ENCODE data around the gene SARM1.

Gene SARM1

DNA sequence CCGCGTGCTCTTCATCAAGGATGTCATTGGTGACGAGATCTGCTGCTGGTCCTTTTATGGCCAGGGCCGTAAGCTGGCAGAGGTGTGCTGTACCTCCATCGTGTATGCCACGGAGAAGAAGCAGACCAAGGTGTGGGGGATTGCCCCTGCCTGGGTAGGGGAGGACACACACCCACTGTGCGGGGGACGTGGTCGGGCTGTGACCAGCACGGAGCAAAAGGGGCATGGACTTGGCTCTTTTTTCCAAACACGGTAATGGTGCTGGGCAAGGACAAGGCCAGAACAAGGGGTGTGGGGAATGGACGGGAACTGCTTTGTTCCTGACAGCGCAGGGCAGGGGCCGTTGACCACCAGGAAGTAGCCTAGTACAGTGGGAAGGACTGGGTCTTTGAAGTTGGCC lies 29.2 kb upstream of the SARM1 start:
- DNase-seq: no peak

DNA sequence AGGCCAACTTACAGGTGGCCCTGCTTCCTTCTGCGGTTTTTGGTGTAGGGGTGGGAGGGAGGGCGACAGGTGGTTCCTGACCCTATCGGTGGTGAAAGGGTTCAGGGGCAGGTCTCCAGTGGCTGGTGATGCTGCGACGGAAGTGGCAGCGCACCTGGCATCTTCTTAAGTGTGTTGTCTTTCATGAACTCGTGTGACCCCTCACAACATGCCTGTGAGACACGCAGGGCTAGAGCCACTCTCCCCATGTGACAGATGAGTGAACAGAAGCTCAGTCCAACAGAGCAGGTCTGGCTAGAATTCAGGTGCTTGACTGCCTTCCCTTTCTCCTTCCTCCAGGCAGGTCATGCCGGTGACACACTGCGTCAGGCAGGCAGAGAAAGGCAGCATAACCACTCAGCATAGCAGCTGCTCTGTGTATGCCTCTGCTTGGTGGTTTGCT lies 28.0 kb upstream of the SARM1 start:
- no peak for DNase-seq

DNA sequence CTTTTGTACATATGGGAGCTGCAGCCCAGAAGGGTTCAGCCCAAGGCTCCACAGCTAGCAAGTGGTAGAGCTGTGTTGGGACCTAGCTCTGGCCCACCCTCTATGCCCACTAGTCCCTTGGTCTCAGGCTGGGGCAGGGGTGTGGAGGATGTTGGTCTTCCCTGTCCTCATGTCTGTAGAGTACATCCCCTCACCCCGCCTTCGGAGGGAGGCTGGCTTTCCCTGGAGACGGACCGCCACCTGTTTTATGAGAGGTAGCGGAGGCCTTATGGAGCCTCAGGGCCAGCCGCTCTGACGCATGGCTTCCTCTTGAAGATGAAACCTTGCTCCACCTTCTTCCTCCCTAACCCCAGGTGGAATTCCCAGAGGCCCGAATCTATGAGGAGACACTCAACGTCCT lies 27.5 kb upstream of the SARM1 start:
- DNase-seq: no peak

DNA sequence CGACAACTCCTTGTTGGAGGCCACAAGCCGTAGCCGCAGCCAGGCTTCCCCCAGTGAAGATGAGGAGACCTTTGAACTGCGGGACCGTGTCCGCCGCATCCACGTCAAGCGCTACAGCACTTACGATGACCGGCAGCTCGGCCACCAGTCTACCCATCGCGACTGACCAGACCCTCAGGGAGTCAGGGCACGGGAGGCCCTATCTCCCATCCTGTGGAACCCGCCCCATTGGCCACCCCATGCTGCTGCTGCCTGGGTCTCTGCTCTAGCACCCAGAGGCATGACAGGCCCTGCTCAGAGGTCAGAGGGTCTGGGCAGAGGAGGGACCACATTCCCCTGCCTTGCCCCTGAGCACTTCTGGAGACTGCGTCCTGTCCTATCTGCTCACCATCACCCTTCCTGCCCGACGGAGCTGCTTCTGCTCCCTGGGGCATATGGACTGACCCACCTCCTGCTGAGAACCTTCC lies 27.0 kb upstream of the SARM1 start:
- DNase-seq: no peak

DNA sequence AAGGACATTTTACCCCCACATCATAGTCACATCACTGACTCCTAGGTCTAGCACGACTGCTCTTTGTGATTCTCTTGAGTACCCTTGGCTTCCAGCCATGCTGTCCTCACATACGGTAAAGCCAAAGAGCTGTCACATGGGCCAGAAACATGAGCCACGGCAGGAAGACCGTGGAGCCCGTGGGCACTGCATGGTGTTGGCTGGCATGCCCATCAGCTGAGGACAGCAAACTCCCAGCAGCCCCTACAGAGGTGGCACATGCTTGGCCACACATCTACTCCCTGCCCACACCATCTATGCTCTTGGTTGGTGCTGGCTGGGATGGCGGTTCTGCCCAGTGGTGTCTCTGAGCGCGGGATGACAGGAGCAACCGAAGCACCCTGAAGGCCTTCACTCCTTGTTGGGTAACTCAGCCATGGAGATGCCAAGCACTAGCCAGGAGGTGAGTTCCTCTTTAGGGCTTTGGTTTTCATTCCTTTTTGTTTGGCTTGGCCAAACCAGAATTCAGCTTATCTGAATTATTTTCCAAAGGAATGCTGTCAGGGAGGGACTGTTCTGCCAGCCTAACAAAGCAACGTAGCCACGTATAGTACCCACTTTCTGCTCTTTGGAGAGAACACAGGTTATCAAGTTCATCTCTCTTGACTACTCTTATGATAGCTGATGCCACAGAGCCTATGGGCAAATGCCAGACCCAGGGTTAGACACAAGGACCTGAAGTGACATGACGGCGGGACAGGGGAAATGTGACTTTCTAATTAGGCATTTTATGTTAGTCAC lies 25.9 kb upstream of the SARM1 start:
- no peak for DNase-seq

DNA sequence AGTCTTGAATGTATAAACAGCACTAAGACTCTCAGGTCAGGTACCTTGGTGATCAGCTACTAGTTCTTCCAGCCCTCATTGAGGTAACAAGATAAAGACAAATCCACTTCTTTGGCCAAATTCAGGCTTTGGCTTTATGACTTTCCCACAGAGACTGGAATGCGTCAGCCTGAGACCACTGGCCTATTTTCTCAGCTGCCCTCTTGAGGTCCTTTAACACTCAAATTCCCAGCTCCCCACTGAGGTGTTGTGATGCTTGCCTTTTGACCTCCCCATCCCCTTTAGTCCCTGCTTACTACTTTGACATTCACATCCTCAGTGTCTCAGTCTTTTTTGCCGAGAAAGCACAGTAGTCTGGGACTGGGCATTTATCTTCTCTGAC lies 25.3 kb upstream of the SARM1 start:
- DNase-seq: no peak

DNA sequence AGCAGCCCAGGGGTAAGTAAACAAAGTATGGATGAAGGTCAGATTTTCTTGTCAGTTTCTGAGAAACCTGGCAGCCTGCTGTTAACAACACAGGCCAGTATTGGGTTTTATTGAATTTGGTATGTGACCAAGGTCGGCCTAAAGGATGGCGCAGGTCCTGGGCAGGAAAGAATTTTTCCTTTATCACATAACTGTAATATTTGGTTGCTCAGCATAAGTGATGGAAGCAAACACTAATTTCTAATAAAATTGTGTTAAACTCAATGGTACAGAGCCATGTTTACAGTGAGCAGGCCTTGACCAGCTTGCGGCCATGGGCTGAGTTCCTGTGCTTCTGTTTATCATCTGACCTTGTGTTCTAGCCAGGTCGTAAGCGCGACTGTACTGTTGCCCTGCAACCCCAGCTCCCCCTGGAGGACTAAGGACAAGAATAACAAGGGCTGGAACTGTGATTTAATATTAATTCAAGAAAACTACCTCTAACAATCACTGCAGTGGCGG lies 24.7 kb upstream of the SARM1 start:
- DNase-seq: no peak

DNA sequence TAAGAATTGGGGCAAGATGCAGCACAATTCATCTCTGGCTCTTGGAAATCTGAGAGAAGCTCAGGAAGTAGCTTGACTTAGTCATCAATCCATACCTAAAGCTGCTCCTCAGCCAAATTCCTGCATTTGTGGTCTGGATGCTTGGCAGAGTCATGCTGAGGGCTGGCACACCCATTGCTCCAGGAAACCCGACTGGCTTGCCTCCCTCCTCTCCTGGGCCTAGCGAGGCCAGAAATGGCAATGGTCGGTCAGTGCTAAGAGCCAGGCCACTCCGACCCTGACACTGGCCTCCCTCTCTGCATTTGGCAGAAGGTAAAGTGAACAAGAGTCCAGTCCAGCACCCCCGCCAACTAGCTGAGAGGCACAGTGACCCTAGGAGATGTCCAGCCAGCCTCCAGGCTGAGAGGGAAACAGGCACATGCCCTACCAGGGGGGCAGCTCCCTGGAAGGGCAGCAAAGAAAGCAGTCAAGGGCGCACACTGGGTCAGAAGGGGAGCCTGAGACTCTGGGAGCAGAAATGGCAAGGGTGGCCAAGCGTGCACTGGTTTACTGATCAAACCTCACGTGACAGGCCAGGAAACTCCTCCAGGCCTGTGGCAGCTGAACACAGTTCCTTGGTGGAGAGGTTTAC lies 24.1 kb upstream of the SARM1 start:
- DNase-seq: no peak

DNA sequence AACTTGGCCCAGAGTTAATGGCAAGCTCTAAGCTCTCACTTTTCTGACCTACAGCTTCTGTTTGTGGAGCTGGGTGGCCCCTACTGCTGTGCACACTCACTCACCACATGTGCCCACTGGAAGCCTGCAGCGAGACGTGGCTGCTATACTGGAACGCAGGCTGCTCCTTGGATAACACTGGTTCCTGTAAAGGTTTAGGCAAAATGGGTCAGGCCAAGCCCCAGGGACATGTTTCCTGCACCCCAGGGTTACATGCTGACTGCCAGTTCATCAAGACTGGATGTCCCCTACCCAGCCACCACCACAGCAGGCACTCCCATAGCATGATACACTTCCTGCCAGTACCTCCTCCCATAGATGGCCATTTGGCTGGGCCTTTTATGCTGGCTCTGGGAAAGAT lies 22.5 kb upstream of the SARM1 start:
- no peak for DNase-seq

DNA sequence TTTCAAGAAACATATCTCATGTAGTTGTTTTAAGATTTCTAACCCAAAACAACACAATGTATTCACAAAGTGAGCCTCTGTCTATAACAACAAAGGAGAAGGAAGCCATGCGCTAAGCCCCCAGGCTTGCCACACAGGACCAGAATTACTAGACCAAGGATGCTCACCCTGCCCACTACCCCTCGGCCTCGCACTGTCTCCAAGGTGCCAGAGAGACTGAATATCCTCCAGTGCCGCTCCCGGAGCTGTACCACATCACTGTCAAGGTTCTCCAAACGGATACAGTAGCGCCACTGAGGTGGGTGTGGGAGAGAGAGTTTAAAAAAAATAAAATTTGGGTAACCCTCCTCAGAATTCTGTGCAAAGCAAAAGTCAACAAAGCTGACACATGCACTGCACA lies 21.2 kb upstream of the SARM1 start:
- DNase-seq: no peak

DNA sequence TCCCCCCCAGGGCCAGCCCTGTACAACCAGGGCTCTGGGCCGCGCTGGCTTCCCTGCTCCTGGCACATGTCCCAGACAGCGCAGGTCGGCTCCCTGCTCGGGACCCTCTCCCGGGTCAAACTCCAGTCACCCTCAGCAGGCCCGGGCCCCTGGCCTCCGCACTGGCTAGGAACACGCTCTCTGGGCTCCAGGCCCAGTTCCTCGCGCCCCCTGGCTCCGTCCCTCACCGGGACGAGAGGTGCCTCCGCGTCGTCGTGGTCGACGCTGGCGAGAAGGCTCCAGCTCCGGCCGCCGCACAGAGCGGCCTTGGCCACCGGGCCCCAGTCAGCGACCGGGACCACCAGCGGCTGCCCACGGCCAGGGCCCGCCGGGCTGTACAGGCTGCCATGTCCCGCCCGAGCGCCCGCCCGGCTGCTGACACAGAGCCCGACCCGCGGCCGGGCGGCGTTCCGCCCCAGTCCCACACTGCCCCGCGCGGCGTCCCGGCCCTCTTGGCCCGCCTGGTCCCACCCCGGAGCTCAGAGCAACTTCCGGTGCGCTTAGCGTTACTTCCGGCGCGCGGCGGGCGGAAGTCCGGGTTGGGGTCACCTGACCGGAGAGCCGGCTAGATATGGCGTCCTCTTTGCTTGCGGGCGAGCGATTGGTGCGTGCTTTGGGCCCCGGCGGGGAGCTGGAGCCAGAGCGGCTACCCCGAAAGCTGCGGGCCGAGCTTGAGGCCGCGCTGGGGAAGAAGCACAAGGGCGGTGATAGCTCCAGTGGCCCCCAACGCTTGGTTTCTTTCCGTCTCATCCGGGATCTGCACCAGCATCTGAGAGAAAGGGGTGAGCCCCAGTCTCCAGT lies 14.2 kb upstream of the SARM1 start, which contains the start of gene POLDIP2:
POLDIP2 (minus strand) TSS at position 467 of the 840 bp plus-strand sequence; CDS start at position 388, 79 bp downstream.
- DNase-seq: peak; percentile 86 to 95 (median 93)

DNA sequence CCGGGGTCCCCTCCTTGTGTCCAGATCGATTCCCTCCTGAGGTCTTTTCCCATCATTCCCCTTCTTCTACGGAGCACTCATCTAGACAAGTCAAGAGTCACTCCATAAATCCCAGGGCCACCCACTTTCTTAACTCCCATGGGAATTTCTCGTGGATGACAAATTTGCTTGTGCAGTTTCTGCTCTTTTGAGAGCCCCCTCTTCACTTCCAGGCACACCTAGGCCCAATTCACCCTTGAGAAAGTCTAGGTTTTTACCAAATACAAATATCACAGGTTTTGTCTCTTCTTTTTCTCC lies 13.6 kb upstream of the SARM1 start:
- DNase-seq: no peak

DNA sequence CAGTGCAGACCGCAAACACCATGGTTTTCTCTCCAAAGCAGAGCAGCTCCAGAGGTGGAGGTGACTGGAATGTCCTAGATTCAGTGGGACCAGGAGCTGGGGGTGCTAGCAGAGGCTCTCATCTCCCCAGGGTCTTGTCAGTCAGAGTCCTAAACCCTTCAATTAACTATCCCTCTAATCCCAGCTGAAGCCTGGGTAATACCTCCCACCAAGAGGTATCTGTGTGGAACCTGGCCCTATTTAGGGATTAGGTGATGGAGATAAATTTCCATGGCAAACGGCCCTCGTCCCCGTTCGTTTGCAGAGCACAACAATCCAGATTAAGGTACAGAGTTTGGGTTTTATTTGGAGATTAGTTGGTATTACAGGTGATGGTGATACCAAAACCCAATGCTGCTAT lies 8.3 kb upstream of the SARM1 start:
- DNase-seq: no peak

DNA sequence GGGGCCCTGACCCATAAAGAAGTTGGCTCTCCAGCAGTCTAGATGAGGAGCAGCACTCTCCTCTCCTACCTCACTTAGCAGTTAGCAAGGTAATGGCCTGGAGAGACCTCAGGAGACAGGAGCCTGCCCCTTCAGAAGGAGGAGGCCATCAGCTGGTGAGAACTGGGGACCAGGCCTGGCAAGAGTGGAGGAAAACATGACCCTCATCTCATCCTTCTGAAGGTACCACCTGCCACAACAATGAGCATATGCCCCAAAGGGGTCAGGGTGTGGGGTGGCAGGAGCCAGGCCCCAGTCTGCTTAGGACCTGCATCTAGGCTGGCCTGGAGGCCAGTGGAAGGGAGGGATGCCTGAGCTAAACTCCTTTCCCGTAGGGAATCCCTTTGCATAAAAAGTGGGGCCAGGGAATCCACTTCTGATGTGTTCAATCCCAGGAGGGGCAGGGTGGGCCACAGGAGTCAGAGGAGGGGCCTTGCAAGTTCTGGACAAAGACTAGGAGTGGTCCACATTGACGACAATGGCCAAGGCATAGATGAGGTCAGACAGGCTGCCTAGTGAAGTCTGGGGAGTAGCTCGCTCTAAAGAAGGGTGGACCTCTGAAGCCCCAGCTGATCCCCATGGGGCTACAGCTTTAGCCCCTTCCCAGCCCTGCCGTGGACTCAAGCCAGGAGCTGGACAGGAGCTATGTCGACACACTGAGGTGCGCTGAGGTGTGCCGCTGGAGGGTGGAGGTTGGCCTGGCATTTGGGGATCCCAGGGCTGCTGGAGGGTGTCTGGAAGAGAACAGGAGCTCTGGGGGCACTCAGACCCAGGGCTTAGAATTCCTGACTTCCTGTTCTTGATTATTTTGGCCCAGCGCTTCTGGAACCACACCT lies 7.5 kb upstream of the SARM1 start:
- DNase-seq: no peak

DNA sequence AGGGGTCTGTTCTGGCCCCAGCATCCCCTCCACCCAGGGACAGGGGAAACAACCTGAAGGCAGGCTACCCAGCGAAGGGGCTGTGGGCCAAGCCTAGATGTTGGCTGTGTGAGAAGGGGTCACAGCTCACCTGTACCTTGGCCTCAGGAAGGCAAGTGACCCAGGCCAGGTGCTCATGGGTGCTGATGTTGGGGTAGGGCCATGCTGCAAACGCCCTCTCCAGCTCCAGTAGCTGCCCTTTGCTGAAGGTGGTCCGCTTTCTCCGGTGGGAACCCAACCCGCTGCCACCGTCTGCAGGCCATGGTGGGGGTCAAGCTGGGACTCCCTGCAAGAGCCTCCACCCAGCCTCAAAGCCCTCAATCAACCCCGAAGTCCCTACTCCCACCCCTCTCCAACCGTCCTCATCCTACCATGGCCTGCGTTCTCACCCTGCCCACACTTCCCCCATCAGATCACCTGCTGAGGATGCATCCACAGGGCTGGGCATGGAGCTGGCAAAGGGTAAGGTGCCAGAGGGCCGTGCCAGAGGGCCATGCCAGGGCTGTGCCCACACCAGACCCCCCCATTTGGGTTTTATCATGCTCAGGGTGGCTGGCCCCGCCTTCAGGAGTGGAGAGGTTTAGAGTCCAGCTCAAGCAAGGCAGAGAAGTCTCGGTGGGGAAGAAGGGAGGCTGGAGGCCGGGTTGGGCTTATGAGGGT lies 6.7 kb upstream of the SARM1 start, which contains the start of gene SEBOX:
SEBOX (minus strand) TSS at position 535 of the 699 bp plus-strand sequence; CDS start at position 487, 48 bp downstream.
- DNase-seq: no peak

DNA sequence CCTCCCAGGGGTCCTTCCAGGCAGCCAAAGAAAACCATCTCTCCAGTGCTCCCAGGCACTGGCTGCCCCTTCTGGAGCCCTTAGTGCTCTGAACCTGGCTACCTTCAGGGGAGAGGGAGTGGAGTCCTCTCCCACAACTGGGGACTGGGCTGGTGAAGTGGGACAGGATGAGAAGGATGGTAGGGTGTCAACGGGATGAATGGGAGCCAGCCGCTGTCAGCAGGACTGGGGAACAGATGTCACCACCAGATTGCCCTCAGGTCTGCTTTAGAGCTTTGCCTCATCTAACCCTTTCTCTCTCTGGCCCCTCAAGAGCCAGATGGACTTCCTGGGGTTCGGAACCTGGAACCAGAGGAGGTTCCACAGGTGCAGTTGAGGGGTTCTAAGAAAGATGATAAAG lies 6.0 kb upstream of the SARM1 start:
- DNase-seq: no peak

DNA sequence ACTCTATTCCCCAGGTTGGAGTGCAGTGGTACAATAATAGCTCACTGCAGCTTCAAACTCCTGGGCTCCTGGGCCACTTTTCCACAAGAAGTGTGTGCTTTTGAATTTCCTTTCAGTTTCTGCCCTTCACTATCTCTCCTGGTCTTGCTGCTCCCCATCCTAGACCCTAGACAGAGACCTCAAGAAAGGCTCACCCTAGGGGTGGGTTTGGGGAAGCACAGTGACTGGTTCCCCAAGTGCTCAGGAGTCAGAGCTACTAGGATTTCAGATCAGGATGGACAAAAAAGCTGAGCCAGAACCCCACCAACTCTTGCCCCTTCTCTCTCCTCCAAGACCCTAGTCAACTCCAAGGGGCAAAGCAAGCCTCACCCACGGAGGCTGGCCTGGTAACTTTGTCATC lies 4.9 kb upstream of the SARM1 start:
- no peak for DNase-seq

DNA sequence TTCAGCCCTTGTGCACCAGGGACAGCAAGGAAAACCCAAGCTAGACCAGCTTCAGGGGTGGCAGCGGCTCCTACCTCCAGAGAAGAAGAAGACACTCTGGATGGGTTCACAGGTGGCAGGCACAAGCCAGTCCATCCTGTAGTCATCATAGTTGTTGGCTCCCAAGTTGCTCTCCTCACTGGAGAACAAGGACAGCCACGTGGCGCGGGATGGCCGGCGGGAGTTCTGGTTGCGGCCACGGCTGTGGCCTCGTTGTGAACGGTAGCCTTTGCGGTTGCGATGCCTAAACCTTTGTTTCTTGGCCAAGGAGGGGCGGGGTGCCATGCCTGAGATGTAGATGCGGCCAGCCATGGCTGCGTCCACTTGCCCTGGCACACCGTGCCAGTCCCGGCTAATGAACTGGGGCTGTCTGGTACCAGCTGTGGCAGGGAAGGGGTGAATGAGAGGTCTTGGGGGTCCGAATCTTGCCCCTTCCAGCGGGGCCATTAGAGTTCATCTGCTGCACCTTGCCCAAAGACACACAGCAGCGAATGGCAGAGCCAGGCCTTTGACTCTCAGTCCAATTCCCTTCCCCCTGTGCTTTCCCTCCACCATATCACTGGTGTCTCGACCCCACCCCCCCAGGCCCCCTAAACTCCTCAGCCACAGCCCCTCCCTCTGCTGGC lies 3.7 kb upstream of the SARM1 start:
- no peak for DNase-seq

DNA sequence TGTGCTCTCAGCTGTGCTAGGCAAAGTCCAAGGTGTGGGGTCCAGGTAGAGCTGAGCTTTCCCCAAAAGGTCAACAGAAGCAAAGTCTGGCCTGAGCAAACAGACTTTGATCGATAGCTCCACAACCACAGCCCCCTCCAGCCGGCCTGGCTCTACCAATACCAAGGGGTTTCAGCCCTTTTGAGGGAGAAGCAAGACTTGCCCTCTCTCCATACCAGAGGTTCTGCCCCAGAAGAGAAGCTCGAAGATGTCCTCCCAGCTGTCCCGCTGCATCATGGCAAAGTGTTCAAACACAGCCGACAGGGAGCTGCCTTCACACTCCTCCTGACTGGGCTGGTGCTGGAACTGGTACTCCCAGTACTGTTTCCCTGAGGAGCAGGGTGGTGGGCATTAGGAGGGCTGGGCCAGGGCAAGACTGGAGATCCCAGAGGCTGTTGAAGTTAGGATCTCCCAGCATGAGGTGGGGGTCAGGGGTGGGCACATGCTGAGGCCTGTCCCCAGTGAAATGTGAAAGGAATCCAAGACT lies 3.1 kb upstream of the SARM1 start:
- DNase-seq: no peak

DNA sequence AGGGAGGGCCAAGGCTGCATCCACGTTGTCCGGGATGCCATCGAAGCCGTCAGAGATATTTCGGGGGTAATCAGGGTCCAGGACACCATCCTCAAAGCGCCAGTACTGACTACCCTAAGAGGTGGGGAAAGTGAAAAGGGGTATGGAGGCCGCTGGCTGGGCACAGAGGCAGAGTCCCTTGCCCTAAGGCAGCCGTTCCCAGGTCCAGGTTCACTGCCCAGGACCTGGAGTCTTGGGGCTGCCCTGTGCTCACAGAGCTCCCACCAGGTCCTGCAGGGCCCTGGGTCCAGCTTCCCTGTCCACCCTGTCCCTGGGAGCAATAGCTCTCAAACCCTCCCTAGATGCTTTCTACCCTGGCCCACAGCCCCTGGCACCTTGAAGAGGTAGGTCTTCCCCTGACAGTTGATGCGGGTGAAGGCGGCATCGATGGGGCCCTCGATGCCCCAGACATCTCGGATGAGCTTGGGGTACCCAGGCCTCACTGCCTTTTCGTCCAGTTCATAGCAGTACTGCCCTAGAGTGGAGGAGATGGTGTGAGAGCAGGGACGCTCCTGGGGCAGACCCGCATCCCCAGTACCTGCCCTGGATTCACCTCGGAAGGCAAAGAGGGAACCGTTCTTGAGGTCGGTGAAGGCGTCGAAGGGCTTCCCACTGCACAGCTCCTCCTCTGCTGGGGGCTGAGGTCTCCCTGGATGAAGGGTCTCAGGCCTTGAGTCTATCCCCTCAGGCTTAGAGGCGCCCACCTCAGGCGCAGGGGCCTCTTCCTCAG lies 2.4 kb upstream of the SARM1 start:
- no peak for DNase-seq
